K562 (cell line): Measurements from ENCODE around the gene DCST1. TPM values are rescaled to one million over a fixed set of nuclear protein-coding genes. Genes with fewer than 3 reads are reported as not detected.

ENCODE experiments used
- AFF4 ChIP-seq: sonication (generic); formaldehyde crosslinking; IDR thresholded peaks from 2 replicates; pipeline ENCODE4 v1.8.0; 2023; ENCODE audit warnings: mild to moderate bottlenecking, missing genetic modification reagents
- CREM ChIP-seq: IDR thresholded peaks from 2 replicates; pipeline ENCODE4 v1.6.1; 2014; ENCODE audit warnings: antibody characterized with exemption, low read depth
- CTBP1 ChIP-seq: fragments of 450-650 bp; IDR thresholded peaks from 2 replicates; pipeline ENCODE4 v1.6.1; 2016; ENCODE audit warnings: borderline replicate concordance
- FOXJ3 ChIP-seq: sonication (generic); formaldehyde crosslinking; IDR thresholded peaks from 2 replicates; pipeline ENCODE4 v1.4.0; 2020; ENCODE audit warnings: mild to moderate bottlenecking, missing genetic modification reagents
- GABPB1 ChIP-seq: sonication (generic); formaldehyde crosslinking; IDR thresholded peaks from 2 replicates; pipeline ENCODE4 v1.8.0; 2022; ENCODE audit warnings: mild to moderate bottlenecking, missing genetic modification reagents
- HMBOX1 ChIP-seq: sonication (generic); IDR thresholded peaks from 2 replicates; pipeline ENCODE4 v1.6.1; 2016
- KLF6 ChIP-seq: fragments of 250-450 bp; sonication (Bioruptor Pico); IDR thresholded peaks from 2 replicates; pipeline ENCODE4 v1.4.0; 2020; ENCODE audit warnings: mild to moderate bottlenecking, moderate library complexity, borderline replicate concordance
- MED1 ChIP-seq: sonication (generic); formaldehyde crosslinking; IDR thresholded peaks from 2 replicates; pipeline ENCODE4 v1.8.1; 2023; ENCODE audit warnings: missing genetic modification reagents, borderline replicate concordance
- NCOA4 ChIP-seq: fragments of 450-650 bp; IDR thresholded peaks from 2 replicates; pipeline ENCODE4 v1.6.1; 2018; ENCODE audit warnings: mild to moderate bottlenecking; ENCODE audit not compliant: partially characterized antibody
- PHB ChIP-seq: fragments of 250-450 bp; sonication (Bioruptor Pico); IDR thresholded peaks from 2 replicates; pipeline ENCODE4 v1.5.0; 2021
- PHF8 ChIP-seq: fragments of 200-600 bp; sonication (generic); IDR thresholded peaks from 2 replicates; pipeline ENCODE4 v1.6.1; 2012; ENCODE audit warnings: mixed run types, mild to moderate bottlenecking, inconsistent platforms, low read length, moderate library complexity, borderline replicate concordance
- RUNX1 ChIP-seq: sonication (generic); IDR thresholded peaks from 2 replicates; pipeline ENCODE4 v1.6.1; 2016; ENCODE audit warnings: antibody characterized with exemption, low read depth
- SUPT5H ChIP-seq: fragments of 450-650 bp; IDR thresholded peaks from 2 replicates; pipeline ENCODE4 v1.6.1; 2016
- TFE3 ChIP-seq: fragments of 450-650 bp; formaldehyde crosslinking; IDR thresholded peaks from 2 replicates; pipeline ENCODE4 v1.4.0; 2020; ENCODE audit warnings: mild to moderate bottlenecking, mixed read lengths
- VEZF1 ChIP-seq: fragments of 200-800 bp; sonication (Bioruptor generic); IDR thresholded peaks from 2 replicates; pipeline ENCODE4 v1.6.1; 2017; ENCODE audit warnings: missing genetic modification characterization, missing compliant biosample characterization
- polyA plus RNA-seq, 8 experiments: library from polyadenylated mRNA; depleted of rRNA in 4 of 8; stranded (reverse) in 5 of 8; unstranded in 3 of 8; fragments of >200 nt; fragmentation: Nextera tagmentation in 2 of 8; fragmentation: Illumina TruSeq in 1 of 8; extraction: Ambion mirVana in 2 of 8; extraction: Trizol in 1 of 8; gene quantifications; 2 replicates each; pipeline versions ENCODE4 v1.2.1 to v1.2.3, GENCODE V29; 2011 to 2014; ENCODE audit warnings: inconsistent platforms in 1 of 8, missing spikeins in 1 of 8
- total RNA-seq, 7 experiments: library from RNA; depleted of rRNA in 6 of 7; stranded (reverse); fragments of >200 nt in 6 of 7; fragmentation: Illumina TruSeq in 2 of 7; extraction: Trizol in 2 of 7; gene quantifications; 2 replicates each; pipeline versions ENCODE4 v1.2.1 to v1.2.3, GENCODE V29; 2011 to 2021; ENCODE audit warnings: low replicate concordance in 1 of 7

DCST1 gene
- total and polyA plus RNA-seq, 9 of the 15 experiments (the other 6 are each of a cell fraction or from before 2014, with no cell fraction given): not detected

GRCh38 chr1:155062702-155063411 lies 29.2 kb downstream of the DCST1 start (continued):
- TF ChIP-seq TFE3: no peak
- TF ChIP-seq NCOA4: no peak
- TF ChIP-seq SUPT5H: peak; percentile 50; the same call in 1 of the 2 replicates
- peak; percentile 57 for TF ChIP-seq GABPB1 (CRISPR knock-in tag)
- no peak for TF ChIP-seq HMBOX1
- 0 out of 2 replicates have a peak, but pooled peaks have one; percentile 10 for TF ChIP-seq RUNX1
- peak; percentile 67; the same call in 1 of the 2 replicates for TF ChIP-seq CTBP1
- no peak for TF ChIP-seq FOXJ3 (CRISPR knock-in tag)
- TF ChIP-seq AFF4 (CRISPR knock-in tag): 0 out of 2 replicates have a peak, but pooled peaks have one; percentile 34
- TF ChIP-seq PHB (CRISPR knock-in tag): no peak
- no peak for TF ChIP-seq PHF8
- TF ChIP-seq MED1 (CRISPR knock-in tag): no peak
- TF ChIP-seq CREM: peak; percentile 55; the same call in 1 of the 2 replicates
- peak; percentile 66 for TF ChIP-seq VEZF1 (CRISPR knock-in tag)
- TF ChIP-seq KLF6 (CRISPR knock-in tag): no peak
